HCT116 (cell line): ENCODE results near the gene SNTG2. TPM values are rescaled to one million over a fixed set of nuclear protein-coding genes. Genes with fewer than 3 reads are reported as not detected.

Experiments
- ATAC-seq: fragments of 200-7000 bp; cut with Tn5 transposase; 2 replicates; pipeline ENCODE4 v1.9.1; 2020; ENCODE audit warnings: mild to moderate bottlenecking, moderate library complexity
- BruUV-seq: library from RNA; stranded (reverse); fragments of 400-500 nt; replicated peaks from 2 replicates; lab custom pipeline; 2021; lab: Mats Ljungman, UMichigan
- CTCF ChIA-PET: fragments of 300-600 bp; sonication (Branson Sonifier 250); formaldehyde crosslinking; loops from one replicate; lab custom pipeline; 2021; ENCODE audit warnings: antibody characterized with exemption; lab: Charles Lee
- POLR2A ChIA-PET: fragments of 300-600, 350-600 bp; sonication (Branson Sonifier 250); formaldehyde crosslinking; loops from one replicate; lab custom pipeline; 2021; ENCODE audit warnings: antibody characterized with exemption; lab: Charles Lee
- RAD21 ChIA-PET, 2 experiments: fragments of 300-600 bp; sonication (Branson Sonifier 250); formaldehyde crosslinking; loops; one replicate each; lab custom pipeline; 2023; ENCODE audit warnings: low total read pairs in 2 of 2; ENCODE audit not compliant: uncharacterized antibody in 2 of 2, unreplicated experiment in 2 of 2, low non-redundant PET in 1 of 2; lab: Charles Lee
- DNase-seq: peaks from one replicate; pipeline ENCODE4 v3.0.0-alpha.2; 2010; ENCODE audit warnings: low read depth, low spot score
- H2AFZ ChIP-seq: fragments of 200-600 bp; shearing (Covaris generic), sonication (generic); 2 replicates; pipeline ENCODE4 v1.6.1; 2017; ENCODE audit warnings: low read depth, mixed run types, mixed read lengths, antibody characterized with exemption, low read length; ENCODE audit not compliant: poor library complexity, severe bottlenecking
- H3K27ac ChIP-seq: 2 replicates; pipeline ENCODE4 v1.5.1; 2012; ENCODE audit warnings: low read depth, low read length
- H3K27me3 ChIP-seq: fragments of 200-600 bp; sonication (generic); 2 replicates; pipeline ENCODE4 v1.6.1; 2016; ENCODE audit warnings: mixed run types, low read length, mixed read lengths; ENCODE audit not compliant: insufficient read depth
- H3K36me3 ChIP-seq, 2 experiments: fragments of 200-500 bp in 1 of 2; fragments of 200-600 bp in 1 of 2; sonication (Bioruptor generic) in 1 of 2; sonication (generic) in 1 of 2; 2 replicates each; pipeline versions ENCODE4 v1.5.1 to v1.6.1; 2014 to 2016; ENCODE audit warnings: low read length in 2 of 2, inconsistent platforms in 1 of 2, mixed read lengths in 1 of 2, mixed run types in 1 of 2; ENCODE audit not compliant: insufficient read depth in 2 of 2, control insufficient read depth in 1 of 2
- H3K4me1 ChIP-seq, 2 experiments: fragments of 200-600 bp in 1 of 2; sonication (generic) in 1 of 2; 2 replicates each; pipeline versions ENCODE4 v1.5.1 to v1.6.1; 2012 to 2017; ENCODE audit warnings: low read length in 2 of 2, inconsistent platforms in 1 of 2, mild to moderate bottlenecking in 1 of 2, mixed read lengths in 1 of 2, mixed run types in 1 of 2, moderate library complexity in 1 of 2; ENCODE audit not compliant: insufficient read depth in 2 of 2, control insufficient read depth in 1 of 2
- H3K4me2 ChIP-seq: fragments of 200-600 bp; sonication (generic); 2 replicates; pipeline ENCODE4 v1.6.1; 2017; ENCODE audit warnings: mixed run types, low read length, mixed read lengths
- H3K4me3 ChIP-seq, 2 experiments: fragments of 200-600 bp in 1 of 2; sonication (generic) in 1 of 2; replicated peaks in 1 of 2; 2 replicates each; pipeline ENCODE4 v1.5.1; 2011 to 2016; ENCODE audit warnings: low read length in 2 of 2, control low read depth in 1 of 2, low read depth in 1 of 2, mild to moderate bottlenecking in 1 of 2, mixed read lengths in 1 of 2, mixed run types in 1 of 2
- H3K79me2 ChIP-seq: fragments of 200-600 bp; sonication (generic); 2 replicates; pipeline ENCODE4 v1.6.1; 2017; ENCODE audit warnings: mild to moderate bottlenecking, mixed run types, low read length, moderate library complexity, mixed read lengths; ENCODE audit not compliant: insufficient read depth
- H3K9ac ChIP-seq: fragments of 200-600 bp; sonication (generic); 2 replicates; pipeline ENCODE4 v1.6.1; 2016; ENCODE audit warnings: low read length, mixed read lengths
- H3K9me2 ChIP-seq: fragments of 200-600 bp; sonication (generic), shearing (Covaris generic); 2 replicates; pipeline ENCODE4 v1.6.1; 2017; ENCODE audit warnings: mixed run types, mild to moderate bottlenecking, moderate library complexity; ENCODE audit not compliant: insufficient read depth
- H3K9me3 ChIP-seq, 2 experiments: fragments of 200-500 bp in 1 of 2; fragments of 200-600 bp in 1 of 2; sonication (Bioruptor generic) in 1 of 2; sonication (generic) in 1 of 2; 2 replicates each; pipeline ENCODE4 v1.6.1; 2014 to 2017; ENCODE audit warnings: low read length in 2 of 2, mixed read lengths in 2 of 2, inconsistent platforms in 1 of 2, low read depth in 1 of 2, mild to moderate bottlenecking in 1 of 2, mixed run types in 1 of 2, moderate library complexity in 1 of 2; ENCODE audit not compliant: control insufficient read depth in 1 of 2, insufficient read depth in 1 of 2
- H4K20me1 ChIP-seq: fragments of 200-600 bp; sonication (generic), shearing (Covaris generic); 2 replicates; pipeline ENCODE4 v1.6.1; 2017; ENCODE audit warnings: mixed run types, mild to moderate bottlenecking, moderate library complexity; ENCODE audit not compliant: insufficient read depth
- CTCF ChIP-seq, 3 experiments: fragments of 200-600 bp in 1 of 3; sonication (generic) in 1 of 3; IDR thresholded peaks in 2 of 3; conservative IDR thresholded peaks in 1 of 3; 2 replicates each; pipeline ENCODE4 v1.5.1; 2012 to 2017; ENCODE audit warnings: low read depth in 2 of 3, low read length in 2 of 3, antibody characterized with exemption in 1 of 3, borderline replicate concordance in 1 of 3, control low read depth in 1 of 3, mild to moderate bottlenecking in 1 of 3, mixed read lengths in 1 of 3, mixed run types in 1 of 3, moderate library complexity in 1 of 3; ENCODE audit not compliant: insufficient read depth in 1 of 3
- FOSL1 ChIP-seq: IDR thresholded peaks from 2 replicates; pipeline ENCODE4 v1.6.1; 2012; ENCODE audit warnings: low read depth
- POLR2AphosphoS5 ChIP-seq: IDR thresholded peaks from 2 replicates; pipeline ENCODE4 v1.6.1; 2011; ENCODE audit warnings: mild to moderate bottlenecking, low read depth, low read length, moderate library complexity
- RAD21 ChIP-seq: IDR thresholded peaks from 2 replicates; pipeline ENCODE4 v1.6.1; 2012; ENCODE audit warnings: low read depth, mild to moderate bottlenecking
- SIN3A ChIP-seq: IDR thresholded peaks from 2 replicates; pipeline ENCODE4 v1.6.1; 2012; ENCODE audit warnings: low read depth
- SP1 ChIP-seq: IDR thresholded peaks from 2 replicates; pipeline ENCODE4 v1.6.1; 2012; ENCODE audit warnings: low read depth
- SRF ChIP-seq: IDR thresholded peaks from 2 replicates; pipeline ENCODE4 v1.6.1; 2012; ENCODE audit warnings: low read depth
- YY1 ChIP-seq: IDR thresholded peaks from 2 replicates; pipeline ENCODE4 v1.6.1; 2011; ENCODE audit warnings: low read length, low read depth, moderate library complexity, mild to moderate bottlenecking; ENCODE audit not compliant: insufficient replicate concordance; ENCODE audit errors: extremely low read depth
- ZFX ChIP-seq: fragments of 450-650 bp; IDR thresholded peaks from 2 replicates; pipeline ENCODE4 v1.6.1; 2017
- ZNF274 ChIP-seq: fragments of 200-500 bp; sonication (Bioruptor generic); IDR thresholded peaks from 2 replicates; pipeline ENCODE4 v1.6.1; 2014; ENCODE audit warnings: mild to moderate bottlenecking, low read depth, low read length, inconsistent platforms
- intact Hi-C: fragments of 100-400 bp; cut with micrococcal nuclease; formaldehyde crosslinking; loops from 2 replicates; pipeline ENCODE4 v1.10.0; 2022
- total RNA-seq: library from RNA; stranded (reverse); gene quantifications from one replicate; pipeline ENCODE4 v1.2.1, GENCODE V29; 2021; ENCODE audit not compliant: unreplicated experiment
- TF ChIP-seq, protein P1 (sequence below): IDR thresholded peaks from 2 replicates; pipeline ENCODE4 v1.6.1; 2012
- TF ChIP-seq, protein P2 (sequence below): IDR thresholded peaks from 2 replicates; pipeline ENCODE4 v1.6.1; 2011; ENCODE audit warnings: mild to moderate bottlenecking, low read length, moderate library complexity; ENCODE audit not compliant: insufficient replicate concordance; ENCODE audit errors: extremely low read depth

Gene SNTG2
- total RNA-seq, 1 experiment from 2014 or later: not detected

DNA sequence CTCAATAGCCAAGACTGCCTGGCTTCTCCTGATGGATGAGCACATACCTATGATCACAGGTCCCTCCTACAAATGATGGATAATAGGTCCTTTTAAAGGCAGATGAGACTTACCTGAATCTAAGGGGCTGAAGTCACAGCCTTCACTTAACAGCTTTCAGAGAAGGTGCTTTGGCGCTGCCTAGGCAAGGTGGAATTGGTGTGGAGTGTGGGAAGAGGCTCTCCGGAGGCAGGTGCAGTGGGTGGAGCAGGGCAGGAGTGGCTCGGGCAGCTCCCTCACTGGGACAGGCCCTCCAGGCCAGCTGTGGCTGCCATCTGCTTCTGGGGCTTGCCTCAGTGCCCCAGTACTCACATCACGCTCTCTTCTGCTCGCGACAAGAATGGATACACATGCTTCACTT lies 363.6 kb downstream of the SNTG2 start:
- Histone ChIP-seq H3K36me3 (no peaks in the 10 kb centered on the region), H3K79me2 (no peaks in the 10 kb centered on the region), H4K20me1 (no peaks in the 10 kb centered on the region), H2AFZ (no peak overlapping the region), H3K27me3 (0 out of 2 replicates have a peak, but pooled peaks cover 4% of the 10 kb centered on the region)
- no peak for TF ChIP-seq YY1
- TF ChIP-seq, protein P1, sequence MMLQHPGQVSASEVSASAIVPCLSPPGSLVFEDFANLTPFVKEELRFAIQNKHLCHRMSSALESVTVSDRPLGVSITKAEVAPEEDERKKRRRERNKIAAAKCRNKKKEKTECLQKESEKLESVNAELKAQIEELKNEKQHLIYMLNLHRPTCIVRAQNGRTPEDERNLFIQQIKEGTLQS: no peak
- no peak for TF ChIP-seq RAD21
- no peak for TF ChIP-seq SIN3A
- TF ChIP-seq POLR2AphosphoS5: no peak
- no peak for TF ChIP-seq SP1
- TF ChIP-seq CTCF (IDR thresholded peaks at IDR 0.05 in 2 of 3, conservative IDR thresholded peaks at IDR 0.05 in 1 of 3; ENCODE audit: borderline replicate concordance in 1 of 3, insufficient read depth in 1 of 3, low read depth in 2 of 3, low read length in 2 of 3): no peak
- TF ChIP-seq, protein P2, sequence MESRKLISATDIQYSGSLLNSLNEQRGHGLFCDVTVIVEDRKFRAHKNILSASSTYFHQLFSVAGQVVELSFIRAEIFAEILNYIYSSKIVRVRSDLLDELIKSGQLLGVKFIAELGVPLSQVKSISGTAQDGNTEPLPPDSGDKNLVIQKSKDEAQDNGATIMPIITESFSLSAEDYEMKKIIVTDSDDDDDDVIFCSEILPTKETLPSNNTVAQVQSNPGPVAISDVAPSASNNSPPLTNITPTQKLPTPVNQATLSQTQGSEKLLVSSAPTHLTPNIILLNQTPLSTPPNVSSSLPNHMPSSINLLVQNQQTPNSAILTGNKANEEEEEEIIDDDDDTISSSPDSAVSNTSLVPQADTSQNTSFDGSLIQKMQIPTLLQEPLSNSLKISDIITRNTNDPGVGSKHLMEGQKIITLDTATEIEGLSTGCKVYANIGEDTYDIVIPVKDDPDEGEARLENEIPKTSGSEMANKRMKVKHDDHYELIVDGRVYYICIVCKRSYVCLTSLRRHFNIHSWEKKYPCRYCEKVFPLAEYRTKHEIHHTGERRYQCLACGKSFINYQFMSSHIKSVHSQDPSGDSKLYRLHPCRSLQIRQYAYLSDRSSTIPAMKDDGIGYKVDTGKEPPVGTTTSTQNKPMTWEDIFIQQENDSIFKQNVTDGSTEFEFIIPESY: no peak
- TF ChIP-seq ZNF274: no peak
- no peak for TF ChIP-seq FOSL1
- TF ChIP-seq ZFX: no peak
- no peak for TF ChIP-seq SRF
- TF ChIP-seq, all 23 proteins: peak for 0
- ATAC-seq (no peak), DNase-seq (no peak)
- Histone ChIP-seq H3K27ac (no peak overlapping the region), H3K4me2 (no peak overlapping the region), H3K9me2 (no peaks in the 10 kb centered on the region), H3K4me1 (no peaks in the 10 kb centered on the region), H3K4me3 (no peak overlapping the region), H3K9me3 (no peaks in the 10 kb centered on the region), H3K9ac (no peak overlapping the region)
- BruUV-seq: no TSS peak
- ChIA-PET CTCF (no interaction called here), POLR2A (no interaction called here), RAD21 (no interaction called here)
- intact Hi-C loops: no loop called here
